ENCODE results near the gene DHCR24.

DNA sequence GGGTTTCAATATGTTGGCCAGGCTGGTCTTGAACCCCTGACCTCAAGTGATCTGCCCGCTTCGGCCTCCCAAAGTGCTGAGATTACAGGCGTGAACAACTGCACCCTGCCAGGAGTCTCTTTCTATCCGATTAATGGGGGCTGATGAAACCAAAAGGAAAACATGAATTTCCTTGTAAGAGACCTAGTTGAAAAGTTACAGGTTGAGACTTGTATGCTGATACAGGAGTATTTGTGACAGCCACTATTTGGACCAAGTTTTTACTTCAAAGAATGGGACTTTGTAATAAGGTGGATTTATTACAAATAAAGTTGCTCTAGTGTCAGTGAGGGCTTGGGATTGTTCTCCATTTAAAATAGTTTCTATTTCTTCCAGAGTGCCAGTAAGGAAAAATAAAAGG lies 49.8 kb upstream of the DHCR24 start:
- TF ChIP-seq, protein P1, sequence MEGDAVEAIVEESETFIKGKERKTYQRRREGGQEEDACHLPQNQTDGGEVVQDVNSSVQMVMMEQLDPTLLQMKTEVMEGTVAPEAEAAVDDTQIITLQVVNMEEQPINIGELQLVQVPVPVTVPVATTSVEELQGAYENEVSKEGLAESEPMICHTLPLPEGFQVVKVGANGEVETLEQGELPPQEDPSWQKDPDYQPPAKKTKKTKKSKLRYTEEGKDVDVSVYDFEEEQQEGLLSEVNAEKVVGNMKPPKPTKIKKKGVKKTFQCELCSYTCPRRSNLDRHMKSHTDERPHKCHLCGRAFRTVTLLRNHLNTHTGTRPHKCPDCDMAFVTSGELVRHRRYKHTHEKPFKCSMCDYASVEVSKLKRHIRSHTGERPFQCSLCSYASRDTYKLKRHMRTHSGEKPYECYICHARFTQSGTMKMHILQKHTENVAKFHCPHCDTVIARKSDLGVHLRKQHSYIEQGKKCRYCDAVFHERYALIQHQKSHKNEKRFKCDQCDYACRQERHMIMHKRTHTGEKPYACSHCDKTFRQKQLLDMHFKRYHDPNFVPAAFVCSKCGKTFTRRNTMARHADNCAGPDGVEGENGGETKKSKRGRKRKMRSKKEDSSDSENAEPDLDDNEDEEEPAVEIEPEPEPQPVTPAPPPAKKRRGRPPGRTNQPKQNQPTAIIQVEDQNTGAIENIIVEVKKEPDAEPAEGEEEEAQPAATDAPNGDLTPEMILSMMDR (IDR thresholded peaks at IDR 0.05) = no peak
- no peak for TF ChIP-seq POLR2A (IDR thresholded peaks at IDR 0.05)
